Measurements from ENCODE around the gene RNF112. TPM values are rescaled to one million over a fixed set of nuclear protein-coding genes. Genes with fewer than 3 reads are reported as not detected.
A peak's percentile ranks its signal among the peaks of the same experiment; 100 is the strongest.

The RNF112 gene
- total and polyA plus RNA-seq, 2 of the 13 experiments (the other 11 are each of a cell fraction or from before 2014, with no cell fraction given), result 0.05 TPM; not detected in 1

- TF ChIP-seq MAFG (CRISPR knock-in tag; IDR thresholded peaks at IDR 0.05), result no peak
- no peak for TF ChIP-seq SOX5 (CRISPR knock-in tag; IDR thresholded peaks at IDR 0.05; ENCODE audit: borderline replicate concordance)
- no peak for TF ChIP-seq ZNF878 (CRISPR knock-in tag; IDR thresholded peaks at IDR 0.05)
- no peak; the same call in 1 of the 2 replicates for TF ChIP-seq ZNF274 (CRISPR knock-in tag; IDR thresholded peaks at IDR 0.05)
- TF ChIP-seq NFYB (CRISPR knock-in tag; IDR thresholded peaks at IDR 0.05), result peak; percentile 89
- 0 out of 2 replicates have a peak, but pooled peaks have one; percentile 15 for TF ChIP-seq ZSCAN20 (CRISPR knock-in tag; IDR thresholded peaks at IDR 0.05; ENCODE audit: borderline replicate concordance)
- peak; percentile 63; the same call in 1 of the 2 replicates for TF ChIP-seq TFE3 (CRISPR knock-in tag; IDR thresholded peaks at IDR 0.05)
- TF ChIP-seq MIXL1 (CRISPR knock-in tag; IDR thresholded peaks at IDR 0.05), result no peak
- TF ChIP-seq ZNF639 (CRISPR knock-in tag; conservative IDR thresholded peaks at IDR 0.05), result peak; percentile 84
- TF ChIP-seq ZNF614 (CRISPR knock-in tag; IDR thresholded peaks at IDR 0.05; ENCODE audit: borderline replicate concordance), result peak; percentile 34; the same call in 1 of the 2 replicates
- TF ChIP-seq ZNF234 (CRISPR knock-in tag; conservative IDR thresholded peaks at IDR 0.05), result no peak
- TF ChIP-seq ATF3 (CRISPR knock-in tag; IDR thresholded peaks at IDR 0.05), result no peak
- TF ChIP-seq SUZ12 (IDR thresholded peaks at IDR 0.05; ENCODE audit: low read depth, low read length), result no peak
- TF ChIP-seq ZNF879 (CRISPR knock-in tag; IDR thresholded peaks at IDR 0.05), result no peak
- TF ChIP-seq ZNF326 (CRISPR knock-in tag; IDR thresholded peaks at IDR 0.05; ENCODE audit: borderline replicate concordance), result no peak
- peak; percentile 64; the same call in 1 of the 2 replicates for TF ChIP-seq MTERF4 (CRISPR knock-in tag; IDR thresholded peaks at IDR 0.05)
- peak; percentile 32; the same call in 1 of the 2 replicates for TF ChIP-seq ZNF124 (CRISPR knock-in tag; IDR thresholded peaks at IDR 0.05)
- peak; percentile 39; the same call in 1 of the 2 replicates for TF ChIP-seq ZIK1 (CRISPR knock-in tag; IDR thresholded peaks at IDR 0.05; ENCODE audit: borderline replicate concordance, low read depth)
- TF ChIP-seq RNF2 (conservative IDR thresholded peaks at IDR 0.05; ENCODE audit: low read depth), result no peak
- no peak for TF ChIP-seq THAP8 (CRISPR knock-in tag; IDR thresholded peaks at IDR 0.05; ENCODE audit: borderline replicate concordance)
- TF ChIP-seq NR1H2 (CRISPR knock-in tag; IDR thresholded peaks at IDR 0.05; ENCODE audit: borderline replicate concordance, low read depth), result no peak
- TF ChIP-seq KLF15 (CRISPR knock-in tag; IDR thresholded peaks at IDR 0.05; ENCODE audit: borderline replicate concordance), result no peak
- TF ChIP-seq ZMAT5 (CRISPR knock-in tag; IDR thresholded peaks at IDR 0.05; ENCODE audit: borderline replicate concordance, low read depth), result no peak
- TF ChIP-seq RFXANK (CRISPR knock-in tag; IDR thresholded peaks at IDR 0.05), result no peak
- TF ChIP-seq SRF (IDR thresholded peaks at IDR 0.05; ENCODE audit: low read depth, low read length), result no peak
Observed at GRCh38 chr17:19377602-19378415, 33.2 kb upstream of the RNF112 start (continued).

Measured in HepG2 (cell line).